Nephron progenitor cell (in vitro differentiated cells): Measurements from ENCODE around the gene TIGD2.

ENCODE experiments used
- DNase-seq: peaks from one replicate; pipeline ENCODE4 v3.0.0; 2021
- H3K27ac Mint-ChIP-seq: 2 replicates; pipeline ENCODE4 v1.8.0; 2021; ENCODE audit warnings: mild to moderate bottlenecking, moderate library complexity, mixed read lengths
- H3K27me3 Mint-ChIP-seq: 2 replicates; pipeline ENCODE4 v1.8.0; 2021; ENCODE audit warnings: mild to moderate bottlenecking, low read depth, mixed read lengths; ENCODE audit not compliant: poor library complexity
- H3K36me3 Mint-ChIP-seq: 2 replicates; pipeline ENCODE4 v1.8.0; 2021; ENCODE audit warnings: low read depth, mixed read lengths
- H3K4me1 Mint-ChIP-seq: 2 replicates; pipeline ENCODE4 v1.8.0; 2021; ENCODE audit warnings: mixed read lengths
- H3K4me3 Mint-ChIP-seq: 2 replicates; pipeline ENCODE4 v1.8.0; 2021; ENCODE audit warnings: mild to moderate bottlenecking, moderate library complexity, mixed read lengths
- H3K9me3 Mint-ChIP-seq: 2 replicates; pipeline ENCODE4 v1.8.0; 2021; ENCODE audit warnings: mild to moderate bottlenecking, moderate library complexity, mixed read lengths
- TF ChIP-seq, protein P1 (sequence below): fragments of 200-600 bp; sonication (generic); IDR thresholded peaks from 2 replicates; pipeline ENCODE4 v1.5.0; 2021; ENCODE audit warnings: antibody characterized with exemption

The TIGD2 gene

DNA sequence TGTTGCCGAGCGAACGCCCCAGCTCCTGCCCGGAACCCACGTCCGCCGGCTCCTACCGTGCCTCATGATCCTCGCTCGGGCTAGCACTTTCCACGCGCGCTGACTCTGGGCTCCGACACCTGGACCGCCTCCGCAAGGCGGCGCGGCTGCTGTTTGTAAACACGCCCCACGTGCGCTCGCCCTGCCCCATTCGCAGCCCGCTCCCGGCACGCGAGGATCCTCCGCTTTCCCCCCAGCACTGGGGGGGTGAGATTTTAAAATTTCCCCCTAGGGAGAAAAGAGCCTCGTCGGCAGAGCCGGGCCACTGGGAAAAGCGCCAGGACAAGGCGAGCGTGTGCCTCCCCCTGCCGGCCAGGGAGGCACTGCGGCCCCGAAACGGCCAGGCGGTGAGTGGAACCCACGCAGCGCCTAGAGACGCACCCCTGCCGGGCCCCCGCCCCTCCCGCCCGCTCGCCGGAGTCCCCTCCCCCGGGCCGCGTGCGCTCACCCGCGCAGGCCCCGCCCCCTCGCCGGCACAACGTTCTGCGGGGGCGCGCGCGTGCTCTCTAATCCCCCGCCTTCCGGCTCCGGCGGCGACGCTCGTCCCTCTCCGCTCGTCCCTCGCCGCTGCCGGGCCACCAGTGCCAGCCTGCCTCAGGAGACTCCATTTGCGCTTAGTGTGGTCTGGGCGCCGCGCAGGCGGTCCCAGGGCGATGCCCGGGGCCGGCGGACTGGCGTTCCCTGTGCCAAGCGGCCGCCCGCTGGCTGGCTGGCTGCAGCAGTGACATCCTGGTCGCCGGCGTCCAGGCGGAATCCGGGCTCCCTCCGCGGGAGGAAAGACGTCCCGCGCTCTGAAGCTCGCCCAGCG is at the start of gene TIGD2:
TIGD2 (plus strand) TSS at position 548 of the 847 bp plus-strand sequence. CDS start 1,442 bp downstream, outside the sequence.
- peaks cover 38% of the 10 kb centered on the region for H3K36me3 Mint-ChIP-seq
- H3K27ac Mint-ChIP-seq, result peak within 1 kb of the TSS; percentile 84
- peak; percentile 90 for DNase-seq
- peaks cover 26% of the 10 kb centered on the region for H3K27me3 Mint-ChIP-seq
- peak within 1 kb of the TSS; percentile 90 for H3K4me3 Mint-ChIP-seq
- peaks cover 27% of the 10 kb centered on the region for H3K4me1 Mint-ChIP-seq
- TF ChIP-seq, protein P1, sequence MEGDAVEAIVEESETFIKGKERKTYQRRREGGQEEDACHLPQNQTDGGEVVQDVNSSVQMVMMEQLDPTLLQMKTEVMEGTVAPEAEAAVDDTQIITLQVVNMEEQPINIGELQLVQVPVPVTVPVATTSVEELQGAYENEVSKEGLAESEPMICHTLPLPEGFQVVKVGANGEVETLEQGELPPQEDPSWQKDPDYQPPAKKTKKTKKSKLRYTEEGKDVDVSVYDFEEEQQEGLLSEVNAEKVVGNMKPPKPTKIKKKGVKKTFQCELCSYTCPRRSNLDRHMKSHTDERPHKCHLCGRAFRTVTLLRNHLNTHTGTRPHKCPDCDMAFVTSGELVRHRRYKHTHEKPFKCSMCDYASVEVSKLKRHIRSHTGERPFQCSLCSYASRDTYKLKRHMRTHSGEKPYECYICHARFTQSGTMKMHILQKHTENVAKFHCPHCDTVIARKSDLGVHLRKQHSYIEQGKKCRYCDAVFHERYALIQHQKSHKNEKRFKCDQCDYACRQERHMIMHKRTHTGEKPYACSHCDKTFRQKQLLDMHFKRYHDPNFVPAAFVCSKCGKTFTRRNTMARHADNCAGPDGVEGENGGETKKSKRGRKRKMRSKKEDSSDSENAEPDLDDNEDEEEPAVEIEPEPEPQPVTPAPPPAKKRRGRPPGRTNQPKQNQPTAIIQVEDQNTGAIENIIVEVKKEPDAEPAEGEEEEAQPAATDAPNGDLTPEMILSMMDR, result peak; percentile 81
- peaks cover 53% of the 10 kb centered on the region for H3K9me3 Mint-ChIP-seq

DNA sequence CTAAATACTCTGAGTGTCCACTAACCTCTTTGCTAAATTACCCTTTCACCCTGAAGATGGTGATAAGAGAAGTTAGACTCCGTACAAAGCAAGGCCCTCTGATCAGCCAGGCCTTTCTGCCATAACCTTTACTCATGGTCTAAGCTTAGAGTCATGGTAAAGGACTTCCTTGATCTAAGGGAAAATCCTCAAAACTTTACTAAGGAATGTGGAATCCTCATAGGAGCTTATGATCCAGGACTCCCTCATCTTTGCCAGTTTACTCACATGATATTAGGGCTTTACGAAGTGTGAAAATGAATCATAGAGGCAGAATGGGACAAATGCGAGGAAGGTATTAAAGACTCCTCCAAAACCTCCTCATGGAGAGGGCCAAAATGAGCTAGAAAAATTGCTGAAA is 46.5 kb upstream of the TIGD2 start:
- H3K36me3 Mint-ChIP-seq, result peaks cover 30% of the 10 kb centered on the region
- no peaks in the 10 kb centered on the region for H3K27me3 Mint-ChIP-seq
- TF ChIP-seq, protein P1, result no peak
- H3K4me1 Mint-ChIP-seq, result peaks cover 4% of the 10 kb centered on the region
- peaks cover 44% of the 10 kb centered on the region for H3K9me3 Mint-ChIP-seq
- no peak overlapping the region for H3K27ac Mint-ChIP-seq
- no peak overlapping the region for H3K4me3 Mint-ChIP-seq
- DNase-seq, result no peak

DNA sequence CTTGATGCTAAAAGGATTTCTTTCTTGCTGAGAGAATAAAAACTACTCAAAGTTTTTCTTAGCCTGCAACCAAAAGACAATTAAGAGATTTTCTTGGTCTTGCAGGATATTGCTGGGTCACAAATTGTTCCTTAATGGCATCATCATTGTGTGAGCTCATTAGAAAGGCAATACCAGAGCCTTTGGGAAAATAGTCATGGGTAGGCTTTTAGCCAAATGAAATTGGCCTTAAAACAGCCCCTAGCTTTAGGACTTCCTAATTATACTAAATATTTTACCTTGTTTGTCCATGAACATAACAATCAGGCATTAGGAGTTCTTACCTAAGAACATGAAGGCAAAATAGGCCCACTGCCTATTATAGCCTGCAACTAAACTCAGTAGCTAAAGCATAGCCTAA is 43.9 kb upstream of the TIGD2 start:
- Mint-ChIP-seq H3K36me3 (peaks cover 8% of the 10 kb centered on the region), H3K4me3 (no peak overlapping the region), H3K4me1 (peaks cover 4% of the 10 kb centered on the region), H3K27me3 (no peaks in the 10 kb centered on the region), H3K9me3 (peaks cover 18% of the 10 kb centered on the region), H3K27ac (no peak overlapping the region)
- DNase-seq, result no peak
- TF ChIP-seq, protein P1, result no peak

DNA sequence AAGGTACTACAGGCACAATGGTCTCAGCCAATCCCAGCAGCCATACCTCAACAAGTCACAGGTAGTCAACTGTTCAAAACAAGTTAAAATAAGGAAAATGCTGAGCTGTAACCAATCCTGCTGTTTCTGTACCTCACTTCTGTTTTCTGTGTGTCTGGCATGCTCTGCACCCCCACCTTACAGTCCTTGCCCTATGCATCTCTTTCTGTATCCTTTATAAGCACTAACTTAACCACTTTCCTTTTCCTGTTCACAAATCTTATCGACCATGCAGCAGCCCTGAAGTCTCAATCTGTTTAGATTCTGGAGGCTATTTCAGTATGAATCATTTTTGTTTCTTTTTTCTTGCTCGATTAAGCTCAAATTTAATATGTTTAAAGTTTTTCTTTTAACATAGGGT is 41.9 kb upstream of the TIGD2 start:
- H3K27me3 Mint-ChIP-seq, result no peaks in the 10 kb centered on the region
- H3K27ac Mint-ChIP-seq, result no peak overlapping the region
- H3K36me3 Mint-ChIP-seq, result peaks cover 3% of the 10 kb centered on the region
- no peak for DNase-seq
- H3K4me3 Mint-ChIP-seq, result no peak overlapping the region
- H3K9me3 Mint-ChIP-seq, result peaks cover 12% of the 10 kb centered on the region
- TF ChIP-seq, protein P1, result no peak
- H3K4me1 Mint-ChIP-seq, result peaks cover 4% of the 10 kb centered on the region

DNA sequence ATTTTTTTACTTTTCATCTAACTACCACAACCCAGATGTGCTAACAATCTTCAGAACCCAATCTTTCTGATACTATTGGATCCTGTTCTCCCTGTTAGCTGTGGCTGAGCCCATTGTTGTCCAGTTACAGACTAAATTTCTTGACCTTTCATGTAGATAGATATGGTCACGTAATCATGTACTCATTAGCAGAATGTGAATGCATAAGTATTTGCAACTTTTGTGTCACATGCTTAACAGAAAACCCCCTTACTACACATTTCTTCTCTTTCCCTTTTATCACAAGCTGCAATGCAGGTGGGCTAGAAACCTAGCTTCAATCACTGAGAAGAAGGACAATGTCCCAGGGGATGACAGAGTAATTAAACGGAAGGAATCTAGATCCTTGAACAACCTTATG is 41.3 kb upstream of the TIGD2 start:
- H3K27ac Mint-ChIP-seq, result no peak overlapping the region
- H3K36me3 Mint-ChIP-seq, result no peaks in the 10 kb centered on the region
- H3K27me3 Mint-ChIP-seq, result no peaks in the 10 kb centered on the region
- DNase-seq, result no peak
- H3K4me3 Mint-ChIP-seq, result no peak overlapping the region
- H3K9me3 Mint-ChIP-seq, result peaks cover 8% of the 10 kb centered on the region
- peaks cover 4% of the 10 kb centered on the region for H3K4me1 Mint-ChIP-seq
- TF ChIP-seq, protein P1, result no peak

DNA sequence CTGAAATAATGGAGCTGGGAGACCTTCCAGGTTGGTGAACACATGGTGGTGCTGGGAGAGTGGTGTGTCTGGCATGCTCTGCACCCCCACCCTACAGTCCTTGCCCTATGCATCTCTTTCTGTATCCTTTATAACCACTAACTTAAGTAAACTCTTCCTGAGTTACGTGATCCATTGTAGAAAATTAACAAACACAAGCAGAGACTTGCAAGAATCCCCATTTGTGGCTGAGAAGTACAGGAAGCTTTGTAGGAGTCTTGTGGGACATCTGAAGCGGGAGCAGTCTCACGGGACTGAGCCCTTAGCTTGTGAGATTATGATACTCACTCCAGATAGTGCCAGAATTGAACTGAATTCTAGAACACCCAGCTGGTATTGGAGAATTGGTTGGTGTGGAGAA is 40.0 kb upstream of the TIGD2 start:
- Mint-ChIP-seq H3K36me3 (peaks cover under 1% of the 10 kb centered on the region), H3K27ac (no peak overlapping the region), H3K27me3 (no peaks in the 10 kb centered on the region), H3K4me1 (peaks cover 4% of the 10 kb centered on the region), H3K4me3 (no peak overlapping the region), H3K9me3 (peaks cover 5% of the 10 kb centered on the region)
- no peak for DNase-seq
- TF ChIP-seq, protein P1, result no peak
